A549 (cell line): ENCODE results near the gene PLK1. TPM values are rescaled to one million over a fixed set of nuclear protein-coding genes. Genes with fewer than 3 reads are reported as not detected.

Experiments
- ATAC-seq, 2 experiments: fragments of 200-7000 bp in 1 of 2; fragments of >200 bp in 1 of 2; cut with Nextera tagmentation in 1 of 2; cut with Tn5 transposase in 1 of 2; 3 replicates each; pipeline versions ENCODE4 v1.8.0 to v1.9.1; 2018 to 2020; ENCODE audit warnings: mild to moderate bottlenecking in 1 of 2, moderate library complexity in 1 of 2
- CTCF ChIA-PET: fragments of 300-600 bp; sonication (Branson Sonifier 250); formaldehyde crosslinking; extraction: SDS; loops from one replicate; lab custom pipeline; 2021; ENCODE audit warnings: antibody characterized with exemption, inconsistent platforms; lab: Yijun Ruan, JAX
- POLR2A ChIA-PET: fragments of 350-600 bp; formaldehyde crosslinking; extraction: SDS; loops from one replicate; lab custom pipeline; 2021; ENCODE audit warnings: antibody characterized with exemption, inconsistent platforms; lab: Yijun Ruan, JAX
- DNase-seq, 2 experiments: peaks; one replicate each; pipeline versions ENCODE4 v3.0.0 to v3.0.0-alpha.2; 2011 to 2016; ENCODE audit warnings: low read depth in 1 of 2, low spot score in 1 of 2
- FAIRE-seq: peaks from 2 replicates; lab custom pipeline; 2011; peaks lifted over from hg19 to GRCh38; lab: Jason Lieb, UNC
- H3K27ac ChIP-seq, 2 experiments: fragments of >200 bp; sonication (Bioruptor Twin); formaldehyde crosslinking; 3 replicates each; pipeline ENCODE4 v1.5.1; 2016 to 2017
- H3K4me1 ChIP-seq: fragments of >200 bp; sonication (Bioruptor Twin); formaldehyde crosslinking; 3 replicates; pipeline ENCODE4 v1.6.1; 2016
- H3K4me2 ChIP-seq: fragments of >200 bp; sonication (Bioruptor Twin); formaldehyde crosslinking; 3 replicates; pipeline ENCODE4 v1.6.1; 2016
- H3K4me3 ChIP-seq: fragments of >200 bp; sonication (Bioruptor Twin); formaldehyde crosslinking; 3 replicates; pipeline ENCODE4 v1.5.1; 2016
- H3K9me3 ChIP-seq: fragments of >200 bp; sonication (Bioruptor Twin); formaldehyde crosslinking; 3 replicates; pipeline ENCODE4 v1.6.1; 2016
- BHLHE40 ChIP-seq: IDR thresholded peaks from 2 replicates; pipeline ENCODE4 v1.6.1; 2012; ENCODE audit warnings: low read depth, low read length, inconsistent platforms
- CBX2 ChIP-seq: fragments of 200-600 bp; sonication (generic); IDR thresholded peaks from 2 replicates; pipeline ENCODE4 v1.6.1; 2016; ENCODE audit warnings: low read depth, mild to moderate bottlenecking, borderline replicate concordance
- CHD2 ChIP-seq: fragments of 150-350 bp; IDR thresholded peaks from 2 replicates; pipeline ENCODE4 v1.6.1; 2014; ENCODE audit warnings: low read length; ENCODE audit not compliant: partially characterized antibody
- EHF ChIP-seq: fragments of 250-450 bp; sonication (Bioruptor Pico); IDR thresholded peaks from 2 replicates; pipeline ENCODE4 v1.5.0; 2020; ENCODE audit warnings: mild to moderate bottlenecking
- EP300 ChIP-seq, 2 experiments: fragments of >200 bp; sonication (Bioruptor Twin); formaldehyde crosslinking; IDR thresholded peaks; 2 replicates in 1 of 2; 3 replicates in 1 of 2; pipeline ENCODE4 v1.6.1; 2016 to 2017
- ESRRA ChIP-seq: fragments of 150-350 bp; IDR thresholded peaks from 2 replicates; pipeline ENCODE4 v1.6.1; 2014; ENCODE audit warnings: mild to moderate bottlenecking, low read length, borderline replicate concordance
- GATA3 ChIP-seq: IDR thresholded peaks from 2 replicates; pipeline ENCODE4 v1.6.1; 2012; ENCODE audit warnings: borderline replicate concordance
- HES2 ChIP-seq: fragments of >200 bp; sonication (Bioruptor Twin); formaldehyde crosslinking; IDR thresholded peaks from 2 replicates; pipeline ENCODE4 v1.6.1; 2016
- HOXA7 ChIP-seq: fragments of 250-450 bp; sonication (Bioruptor Pico); IDR thresholded peaks from 2 replicates; pipeline ENCODE4 v1.5.0; 2020; ENCODE audit warnings: mild to moderate bottlenecking, moderate library complexity
- HOXB5 ChIP-seq: fragments of 250-450 bp; sonication (Bioruptor Pico); IDR thresholded peaks from 2 replicates; pipeline ENCODE4 v1.5.0; 2020; ENCODE audit warnings: mild to moderate bottlenecking, moderate library complexity
- MAZ ChIP-seq: fragments of 150-350 bp; IDR thresholded peaks from 2 replicates; pipeline ENCODE4 v1.6.1; 2014; ENCODE audit warnings: antibody characterized with exemption, low read depth, low read length, borderline replicate concordance
- NFE2L2 ChIP-seq: fragments of 150-350 bp; conservative IDR thresholded peaks from 2 replicates; pipeline ENCODE4 v1.6.1; 2014; ENCODE audit warnings: low read length
- POLR2A ChIP-seq: IDR thresholded peaks from 2 replicates; pipeline ENCODE4 v1.6.1; 2012; ENCODE audit warnings: mild to moderate bottlenecking, low read length
- RARB ChIP-seq: fragments of 250-450 bp; sonication (Bioruptor Pico); IDR thresholded peaks from 2 replicates; pipeline ENCODE4 v1.8.0; 2021; ENCODE audit warnings: mild to moderate bottlenecking, moderate library complexity
- RFX5 ChIP-seq: fragments of 450-650 bp; IDR thresholded peaks from 2 replicates; pipeline ENCODE4 v1.7.1; 2014; ENCODE audit warnings: antibody characterized with exemption, mild to moderate bottlenecking, moderate library complexity
- SMC3 ChIP-seq: fragments of >200 bp; sonication (Bioruptor Twin); formaldehyde crosslinking; IDR thresholded peaks from 3 replicates; pipeline ENCODE4 v1.6.1; 2018; ENCODE audit warnings: inconsistent platforms
- ZC3H11A ChIP-seq: fragments of 450-650 bp; IDR thresholded peaks from 2 replicates; pipeline ENCODE4 v1.6.1; 2014; ENCODE audit warnings: antibody characterized with exemption, mild to moderate bottlenecking
- WGBS: methylation state at CpG from one replicate; pipeline ENCODE4 v1.1.6; 2017; ENCODE audit errors: missing lambda C conversion rate; 5-methylcytosine and 5-hydroxymethylcytosine counted together
- polyA plus RNA-seq, 4 experiments: library from polyadenylated mRNA; depleted of rRNA in 3 of 4; stranded (reverse); fragments of >200 nt; fragmentation: RNase III in 1 of 4; extraction: RNeasy Plus Mini Kit Qiagen cat#74134 plus additional on column Dnase treatment in 1 of 4; gene quantifications; 2 replicates in 3 of 4; 3 replicates in 1 of 4; pipeline ENCODE4 v1.2.3, GENCODE V29; 2011 to 2017
- TF ChIP-seq, protein P1 (sequence below): IDR thresholded peaks from 2 replicates; pipeline ENCODE4 v1.6.1; 2012
- TF ChIP-seq, protein P2 (sequence below): fragments of 250-450 bp; sonication (Bioruptor Pico); IDR thresholded peaks from 2 replicates; pipeline ENCODE4 v1.5.0; 2021; ENCODE audit warnings: mild to moderate bottlenecking, moderate library complexity, borderline replicate concordance
- TF ChIP-seq, protein P3 (sequence below): fragments of 200-600 bp; sonication (generic); IDR thresholded peaks from 2 replicates; pipeline ENCODE4 v1.6.1; 2016; ENCODE audit warnings: antibody characterized with exemption, mild to moderate bottlenecking, moderate library complexity
- TF ChIP-seq, protein P4 (sequence below): IDR thresholded peaks from 2 replicates; pipeline ENCODE4 v1.6.1; 2012; ENCODE audit warnings: low read depth, borderline replicate concordance

PLK1 gene
- polyA plus RNA-seq, 2 of the 4 experiments (the other 2 are of a cell fraction): 71.9 to 114 TPM

DNA sequence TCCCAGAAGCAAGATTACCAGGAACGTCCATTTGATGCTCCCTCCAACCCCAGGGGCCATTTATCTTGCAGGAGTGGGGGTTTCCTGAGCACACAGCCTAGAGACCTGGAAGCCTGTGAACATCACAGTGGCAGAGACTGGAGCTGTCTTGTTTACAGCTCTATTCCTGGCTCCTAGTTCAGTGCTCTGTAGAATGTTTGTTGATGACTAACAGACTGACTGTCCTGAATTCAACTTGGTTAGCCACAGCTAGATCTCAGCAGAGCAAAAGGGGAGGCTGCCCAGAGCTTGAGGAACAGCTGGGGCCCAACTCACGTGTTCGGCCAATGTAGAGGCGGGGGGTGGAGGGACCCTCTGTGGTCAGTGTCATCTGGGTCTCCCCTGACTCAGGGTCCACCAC lies 27.8 kb downstream of the PLK1 start:
- FAIRE-seq (no peak), ATAC-seq (no peak), DNase-seq (no peak)
- no peak overlapping the region for H3K4me3 ChIP-seq
- H3K4me2 ChIP-seq: no peak overlapping the region
- 41% methylated on average over 4 of the region's 4 CpGs for WGBS
- no peaks in the 10 kb centered on the region for H3K4me1 ChIP-seq
- ChIA-PET CTCF (interaction anchor here (1.3 to 1.8 kb wide), 2 partner anchors 22 to 37 kb away, joined by 3 to 4 read pairs; no protein-coding TSS in a partner anchor), POLR2A (no interaction called here)
- no peak overlapping the region for H3K27ac ChIP-seq
- peaks cover 24% of the 10 kb centered on the region; the same call in 2 of the 3 replicates for H3K9me3 ChIP-seq
- TF ChIP-seq HOXB5 (CRISPR knock-in tag) (no peak), GATA3 (no peak), ESRRA (no peak), CHD2 (no peak), RFX5 (no peak)

GRCh38 chr16:23709536-23709935 lies 30.8 kb downstream of the PLK1 start:
- peaks cover 16% of the 10 kb centered on the region; the same call in 2 of the 3 replicates for H3K9me3 ChIP-seq
- no peak overlapping the region for H3K27ac ChIP-seq
- ChIA-PET POLR2A (no interaction called here), CTCF (interaction anchor here (1.6 to 2.5 kb wide), 2 partner anchors 9 to 327 kb away, joined by 4 to 7 read pairs; no protein-coding TSS in a partner anchor)
- FAIRE-seq: no peak
- H3K4me3 ChIP-seq: no peak overlapping the region
- ATAC-seq: no peak
- H3K4me1 ChIP-seq: no peaks in the 10 kb centered on the region
- no peak overlapping the region for H3K4me2 ChIP-seq
- DNase-seq: no peak
- TF ChIP-seq HOXA7: no peak
- no peak for TF ChIP-seq POLR2A
- TF ChIP-seq EP300 (IDR thresholded peaks at IDR 0.05): no peak
- TF ChIP-seq MAZ: no peak
- TF ChIP-seq HES2: no peak
- no peak for TF ChIP-seq CBX2
- TF ChIP-seq, protein P1, sequence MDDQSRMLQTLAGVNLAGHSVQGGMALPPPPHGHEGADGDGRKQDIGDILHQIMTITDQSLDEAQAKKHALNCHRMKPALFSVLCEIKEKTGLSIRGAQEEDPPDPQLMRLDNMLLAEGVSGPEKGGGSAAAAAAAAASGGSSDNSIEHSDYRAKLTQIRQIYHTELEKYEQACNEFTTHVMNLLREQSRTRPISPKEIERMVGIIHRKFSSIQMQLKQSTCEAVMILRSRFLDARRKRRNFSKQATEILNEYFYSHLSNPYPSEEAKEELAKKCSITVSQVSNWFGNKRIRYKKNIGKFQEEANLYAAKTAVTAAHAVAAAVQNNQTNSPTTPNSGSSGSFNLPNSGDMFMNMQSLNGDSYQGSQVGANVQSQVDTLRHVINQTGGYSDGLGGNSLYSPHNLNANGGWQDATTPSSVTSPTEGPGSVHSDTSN: no peak
- TF ChIP-seq ESRRA: no peak

GRCh38 chr16:23710008-23710407 lies 31.3 kb downstream of the PLK1 start:
- ChIA-PET CTCF (interaction anchor here (1.6 to 2.8 kb wide), 4 partner anchors 9 to 327 kb away, joined by 3 to 10 read pairs (median 6); no protein-coding TSS in a partner anchor), POLR2A (no interaction called here)
- TF ChIP-seq, protein P2, sequence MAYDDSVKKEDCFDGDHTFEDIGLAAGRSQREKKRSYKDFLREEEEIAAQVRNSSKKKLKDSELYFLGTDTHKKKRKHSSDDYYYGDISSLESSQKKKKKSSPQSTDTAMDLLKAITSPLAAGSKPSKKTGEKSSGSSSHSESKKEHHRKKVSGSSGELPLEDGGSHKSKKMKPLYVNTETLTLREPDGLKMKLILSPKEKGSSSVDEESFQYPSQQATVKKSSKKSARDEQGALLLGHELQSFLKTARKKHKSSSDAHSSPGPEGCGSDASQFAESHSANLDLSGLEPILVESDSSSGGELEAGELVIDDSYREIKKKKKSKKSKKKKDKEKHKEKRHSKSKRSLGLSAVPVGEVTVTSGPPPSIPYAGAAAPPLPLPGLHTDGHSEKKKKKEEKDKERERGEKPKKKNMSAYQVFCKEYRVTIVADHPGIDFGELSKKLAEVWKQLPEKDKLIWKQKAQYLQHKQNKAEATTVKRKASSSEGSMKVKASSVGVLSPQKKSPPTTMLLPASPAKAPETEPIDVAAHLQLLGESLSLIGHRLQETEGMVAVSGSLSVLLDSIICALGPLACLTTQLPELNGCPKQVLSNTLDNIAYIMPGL (CRISPR knock-in tag): no peak
- TF ChIP-seq, protein P3, sequence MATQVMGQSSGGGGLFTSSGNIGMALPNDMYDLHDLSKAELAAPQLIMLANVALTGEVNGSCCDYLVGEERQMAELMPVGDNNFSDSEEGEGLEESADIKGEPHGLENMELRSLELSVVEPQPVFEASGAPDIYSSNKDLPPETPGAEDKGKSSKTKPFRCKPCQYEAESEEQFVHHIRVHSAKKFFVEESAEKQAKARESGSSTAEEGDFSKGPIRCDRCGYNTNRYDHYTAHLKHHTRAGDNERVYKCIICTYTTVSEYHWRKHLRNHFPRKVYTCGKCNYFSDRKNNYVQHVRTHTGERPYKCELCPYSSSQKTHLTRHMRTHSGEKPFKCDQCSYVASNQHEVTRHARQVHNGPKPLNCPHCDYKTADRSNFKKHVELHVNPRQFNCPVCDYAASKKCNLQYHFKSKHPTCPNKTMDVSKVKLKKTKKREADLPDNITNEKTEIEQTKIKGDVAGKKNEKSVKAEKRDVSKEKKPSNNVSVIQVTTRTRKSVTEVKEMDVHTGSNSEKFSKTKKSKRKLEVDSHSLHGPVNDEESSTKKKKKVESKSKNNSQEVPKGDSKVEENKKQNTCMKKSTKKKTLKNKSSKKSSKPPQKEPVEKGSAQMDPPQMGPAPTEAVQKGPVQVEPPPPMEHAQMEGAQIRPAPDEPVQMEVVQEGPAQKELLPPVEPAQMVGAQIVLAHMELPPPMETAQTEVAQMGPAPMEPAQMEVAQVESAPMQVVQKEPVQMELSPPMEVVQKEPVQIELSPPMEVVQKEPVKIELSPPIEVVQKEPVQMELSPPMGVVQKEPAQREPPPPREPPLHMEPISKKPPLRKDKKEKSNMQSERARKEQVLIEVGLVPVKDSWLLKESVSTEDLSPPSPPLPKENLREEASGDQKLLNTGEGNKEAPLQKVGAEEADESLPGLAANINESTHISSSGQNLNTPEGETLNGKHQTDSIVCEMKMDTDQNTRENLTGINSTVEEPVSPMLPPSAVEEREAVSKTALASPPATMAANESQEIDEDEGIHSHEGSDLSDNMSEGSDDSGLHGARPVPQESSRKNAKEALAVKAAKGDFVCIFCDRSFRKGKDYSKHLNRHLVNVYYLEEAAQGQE: no peak
- TF ChIP-seq HOXA7 (no peak), ZC3H11A (no peak), RARB (CRISPR knock-in tag) (no peak), NFE2L2 (no peak), EHF (CRISPR knock-in tag) (no peak), CBX2 (no peak), SMC3 (no peak), BHLHE40 (no peak), EP300 (IDR thresholded peaks at IDR 0.05) (no peak)
- TF ChIP-seq, protein P4, sequence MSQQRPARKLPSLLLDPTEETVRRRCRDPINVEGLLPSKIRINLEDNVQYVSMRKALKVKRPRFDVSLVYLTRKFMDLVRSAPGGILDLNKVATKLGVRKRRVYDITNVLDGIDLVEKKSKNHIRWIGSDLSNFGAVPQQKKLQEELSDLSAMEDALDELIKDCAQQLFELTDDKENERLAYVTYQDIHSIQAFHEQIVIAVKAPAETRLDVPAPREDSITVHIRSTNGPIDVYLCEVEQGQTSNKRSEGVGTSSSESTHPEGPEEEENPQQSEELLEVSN: no peak
- H3K4me1 ChIP-seq: no peaks in the 10 kb centered on the region
- peaks cover 16% of the 10 kb centered on the region; the same call in 2 of the 3 replicates for H3K9me3 ChIP-seq
- H3K27ac ChIP-seq: no peak overlapping the region
- ATAC-seq (no peak), FAIRE-seq (no peak), DNase-seq (no peak)
- H3K4me3 ChIP-seq: no peak overlapping the region
- 28% methylated on average over 2 of the region's 2 CpGs for WGBS
- no peak overlapping the region for H3K4me2 ChIP-seq
